GM18508 (cell line): ENCODE data around the gene PRR7.
A peak's percentile ranks its signal among the peaks of the same experiment; 100 is the strongest.

Source experiments
- ATAC-seq: cut with Tn5 transposase; IDR thresholded peaks from one replicate; pipeline ENCODE4 v1.9.1; 2021; ENCODE audit warnings: moderate number of reproducible peaks; ENCODE audit not compliant: insufficient read depth, unreplicated experiment

PRR7 gene

GRCh38 chr5:177494346-177495195 lies 48.0 kb downstream of the PRR7 start:
- no peak for ATAC-seq

GRCh38 chr5:177495243-177496060 lies 48.8 kb downstream of the PRR7 start:
- ATAC-seq = no peak

GRCh38 chr5:177496070-177496726 lies 49.6 kb downstream of the PRR7 start:
- no peak for ATAC-seq

GRCh38 chr5:177496727-177497291 lies 50.2 kb downstream of the PRR7 start:
- ATAC-seq = no peak

- peak; percentile 40 for ATAC-seq
These were observed 50.8 kb downstream of the PRR7 start, which contains the start of gene PDLIM7 for GRCh38 chr5:177497292-177498012. Gene PDLIM7 (minus strand): TSS chr5:177497604. CDS start chr5:177496512, 1,092 bp downstream.

GRCh38 chr5:177498013-177498787 lies 51.6 kb downstream of the PRR7 start:
- no peak for ATAC-seq

- ATAC-seq = no peak
These were observed 53.2 kb downstream of the PRR7 start for GRCh38 chr5:177499842-177500241.

- no peak for ATAC-seq
These were observed 54.3 kb downstream of the PRR7 start for GRCh38 chr5:177500685-177501522.

- no peak for ATAC-seq
These were observed 55.5 kb downstream of the PRR7 start for GRCh38 chr5:177501874-177502678.

- no peak for ATAC-seq
These were observed 56.3 kb downstream of the PRR7 start for GRCh38 chr5:177502886-177503285.

- no peak for ATAC-seq
These were observed 56.9 kb downstream of the PRR7 start for GRCh38 chr5:177503351-177504085.

GRCh38 chr5:177504086-177505056 lies 57.8 kb downstream of the PRR7 start:
- ATAC-seq = no peak

GRCh38 chr5:177505075-177505474 lies 58.5 kb downstream of the PRR7 start:
- ATAC-seq = no peak
